GM23338 (cell line): Measurements from ENCODE around the gene MOK. TPM values are rescaled to one million over a fixed set of nuclear protein-coding genes. Genes with fewer than 3 reads are reported as not detected.

Experiments used
- ATAC-seq: fragments of 200-7000 bp; cut with Tn5 transposase; 3 replicates; pipeline ENCODE4 v1.9.1; 2020
- DNase-seq: peaks from one replicate; pipeline ENCODE4 v3.0.0-alpha.2; 2015; ENCODE audit warnings: low spot score
- H2AFZ ChIP-seq: fragments of 200-600 bp; sonication (generic); 2 replicates; pipeline ENCODE4 v1.8.0; 2016; ENCODE audit warnings: antibody characterized with exemption, mild to moderate bottlenecking, moderate library complexity
- H3F3A ChIP-seq: fragments of 200-600 bp; sonication (generic); replicated peaks from 2 replicates; pipeline ENCODE4 v1.8.0; 2017; ENCODE audit warnings: antibody characterized with exemption, mixed run types, low read depth
- H3K27ac ChIP-seq: fragments of 200-600 bp; sonication (generic); 2 replicates; pipeline ENCODE4 v1.6.1; 2016; ENCODE audit warnings: low read depth
- H3K27me3 ChIP-seq: fragments of 200-600 bp; sonication (generic); 2 replicates; pipeline ENCODE4 v1.8.0; 2016; ENCODE audit warnings: mild to moderate bottlenecking, mixed run types, moderate library complexity; ENCODE audit not compliant: insufficient read depth
- H3K36me3 ChIP-seq: fragments of 200-600 bp; sonication (generic); 2 replicates; pipeline ENCODE4 v1.8.0; 2016; ENCODE audit warnings: mild to moderate bottlenecking; ENCODE audit not compliant: insufficient read depth
- H3K4me1 ChIP-seq: fragments of 200-600 bp; sonication (generic); 2 replicates; pipeline ENCODE4 v1.8.0; 2016; ENCODE audit warnings: mild to moderate bottlenecking, moderate library complexity; ENCODE audit not compliant: insufficient read depth
- H3K4me2 ChIP-seq: fragments of 200-600 bp; sonication (generic); 2 replicates; pipeline ENCODE4 v1.7.1; 2017; ENCODE audit warnings: mixed run types
- H3K4me3 ChIP-seq: fragments of 200-600 bp; sonication (generic); 2 replicates; pipeline ENCODE4 v1.6.1; 2016; ENCODE audit warnings: mixed run types
- H3K79me2 ChIP-seq: fragments of 200-600 bp; sonication (generic); replicated peaks from 2 replicates; pipeline ENCODE4 v1.8.0; 2017; ENCODE audit warnings: mild to moderate bottlenecking; ENCODE audit not compliant: insufficient read depth
- H3K9me2 ChIP-seq: fragments of 200-600 bp; sonication (generic); 2 replicates; pipeline ENCODE4 v1.8.0; 2017; ENCODE audit not compliant: insufficient read depth
- H4K20me1 ChIP-seq: fragments of 200-600 bp; sonication (generic); replicated peaks from 2 replicates; pipeline ENCODE4 v1.8.0; 2017; ENCODE audit warnings: mild to moderate bottlenecking; ENCODE audit not compliant: insufficient read depth
- H3K27ac Mint-ChIP-seq: 2 replicates; pipeline ENCODE4 v1.8.0; 2020; ENCODE audit warnings: inconsistent platforms, mild to moderate bottlenecking, moderate library complexity, mixed read lengths
- H3K27me3 Mint-ChIP-seq: 3 replicates; pipeline ENCODE4 v1.8.0; 2022; ENCODE audit warnings: low read depth, mild to moderate bottlenecking, moderate library complexity, mixed read lengths, inconsistent platforms; ENCODE audit not compliant: insufficient read depth, poor library complexity
- H3K36me3 Mint-ChIP-seq: 3 replicates; pipeline ENCODE4 v1.8.0; 2021; ENCODE audit warnings: low read depth, mild to moderate bottlenecking, inconsistent platforms, moderate library complexity, mixed read lengths
- H3K4me1 Mint-ChIP-seq: 3 replicates; pipeline ENCODE4 v1.8.0; 2020; ENCODE audit warnings: mild to moderate bottlenecking, inconsistent platforms, mixed read lengths
- H3K4me3 Mint-ChIP-seq: 3 replicates; pipeline ENCODE4 v1.8.0; 2021; ENCODE audit warnings: moderate library complexity, mild to moderate bottlenecking, inconsistent platforms, mixed read lengths
- H3K9me3 Mint-ChIP-seq: 3 replicates; pipeline ENCODE4 v1.8.0; 2020; ENCODE audit warnings: moderate library complexity, mild to moderate bottlenecking, inconsistent platforms, mixed read lengths
- EZH2 ChIP-seq: fragments of 200-600 bp; sonication (generic); IDR thresholded peaks from one replicate; pipeline ENCODE4 v1.8.0; 2017; ENCODE audit warnings: antibody characterized with exemption, mild to moderate bottlenecking, low read depth; ENCODE audit not compliant: unreplicated experiment
- EZH2phosphoT487 ChIP-seq: fragments of 200-600 bp; sonication (generic); IDR thresholded peaks from one replicate; pipeline ENCODE4 v1.8.1; 2018; ENCODE audit warnings: antibody characterized with exemption; ENCODE audit not compliant: unreplicated experiment
- JUNB ChIP-seq: IDR thresholded peaks from one replicate; pipeline ENCODE4 v1.6.1; 2016; ENCODE audit warnings: antibody characterized with exemption; ENCODE audit not compliant: unreplicated experiment
- NANOG ChIP-seq: IDR thresholded peaks from 2 replicates; pipeline ENCODE4 v1.6.1; 2016; ENCODE audit warnings: antibody characterized with exemption, borderline replicate concordance
- POLR2AphosphoS5 ChIP-seq: IDR thresholded peaks from 2 replicates; pipeline ENCODE4 v1.6.1; 2016; ENCODE audit warnings: antibody characterized with exemption, low read depth
- STAT1 ChIP-seq: IDR thresholded peaks from one replicate; pipeline ENCODE4 v1.6.1; 2016; ENCODE audit warnings: antibody characterized with exemption; ENCODE audit not compliant: unreplicated experiment
- polyA plus RNA-seq: library from polyadenylated mRNA; unstranded; fragments of >200 nt; fragmentation: Nextera tagmentation; extraction: Ambion mirVana; gene quantifications from 2 replicates; pipeline ENCODE4 v1.2.1, GENCODE V29; 2016
- total RNA-seq: library from RNA; depleted of rRNA; stranded (reverse); fragments of >200 nt; shearing (Covaris generic); gene quantifications from 2 replicates; pipeline ENCODE4 v1.2.3, GENCODE V29; 2014
- TF ChIP-seq, protein P1 (sequence below): IDR thresholded peaks from one replicate; pipeline ENCODE4 v1.6.1; 2018; ENCODE audit warnings: antibody characterized with exemption; ENCODE audit not compliant: unreplicated experiment
- TF ChIP-seq, protein P2 (sequence below), 2 experiments: fragments of 200-600 bp in 1 of 2; sonication (generic) in 1 of 2; conservative IDR thresholded peaks; 2 replicates each; pipeline versions ENCODE4 v1.5.1 to v1.6.1; 2016 to 2017; ENCODE audit warnings: antibody characterized with exemption in 2 of 2, low read depth in 2 of 2, mild to moderate bottlenecking in 2 of 2, moderate library complexity in 1 of 2
- TF ChIP-seq, protein P3 (sequence below): fragments of 250-450 bp; sonication (Bioruptor Pico); IDR thresholded peaks from 2 replicates; pipeline ENCODE4 v1.5.0; 2020; ENCODE audit warnings: mild to moderate bottlenecking, moderate library complexity

The MOK gene
- total and polyA plus RNA-seq, 2 experiments from 2014 or later, result 3.1 TPM

DNA sequence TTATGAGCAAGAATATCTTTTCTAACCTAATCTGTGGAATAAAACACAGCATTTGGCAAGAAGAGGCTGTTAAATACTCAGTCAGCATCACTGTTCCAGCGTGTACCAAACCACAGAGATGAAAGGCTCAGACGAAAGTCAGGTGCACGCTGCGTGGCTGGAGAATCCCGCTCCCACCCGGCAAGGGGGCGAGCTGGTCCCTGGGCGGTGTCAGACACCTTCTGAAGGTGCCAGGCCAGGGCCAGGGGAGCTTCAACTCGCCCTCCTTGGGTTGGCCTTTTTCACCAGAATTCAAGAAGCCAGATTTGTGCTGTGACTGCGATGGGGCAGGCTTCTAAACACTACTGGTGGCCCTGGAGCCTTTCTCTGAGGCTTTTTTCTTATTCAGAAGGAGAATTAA, 92.1 kb downstream of the MOK start:
- H2AFZ ChIP-seq, result no peak overlapping the region
- H4K20me1 ChIP-seq, result peaks cover 8% of the 10 kb centered on the region; the same call in 1 of the 2 replicates
- Mint-ChIP-seq H3K27me3 (peaks cover 7% of the 10 kb centered on the region), H3K27ac (no peak overlapping the region; the same call in 1 of the 2 replicates), H3K4me1 (peaks cover 42% of the 10 kb centered on the region), H3K4me3 (no peak overlapping the region), H3K36me3 (peaks cover 8% of the 10 kb centered on the region; the same call in 2 of the 3 replicates), H3K9me3 (no peaks in the 10 kb centered on the region)
- no peaks in the 10 kb centered on the region for H3K36me3 ChIP-seq
- peaks cover 7% of the 10 kb centered on the region; the same call in 1 of the 2 replicates for H3F3A ChIP-seq
- 0 out of 2 replicates have a peak overlapping the region, but pooled peaks have one; percentile 32 for H3K27ac ChIP-seq
- no peak for DNase-seq
- peaks cover 14% of the 10 kb centered on the region; the same call in 1 of the 2 replicates for H3K4me1 ChIP-seq
- no peaks in the 10 kb centered on the region for H3K27me3 ChIP-seq
- no peak overlapping the region for H3K4me3 ChIP-seq
- peaks cover 62% of the 10 kb centered on the region for H3K79me2 ChIP-seq
- TF ChIP-seq JUNB (no peak), EZH2phosphoT487 (no peak), STAT1 (no peak), NANOG (no peak)
- ATAC-seq, result no peak
- no peaks in the 10 kb centered on the region for H3K9me2 ChIP-seq
- no peak overlapping the region for H3K4me2 ChIP-seq

DNA sequence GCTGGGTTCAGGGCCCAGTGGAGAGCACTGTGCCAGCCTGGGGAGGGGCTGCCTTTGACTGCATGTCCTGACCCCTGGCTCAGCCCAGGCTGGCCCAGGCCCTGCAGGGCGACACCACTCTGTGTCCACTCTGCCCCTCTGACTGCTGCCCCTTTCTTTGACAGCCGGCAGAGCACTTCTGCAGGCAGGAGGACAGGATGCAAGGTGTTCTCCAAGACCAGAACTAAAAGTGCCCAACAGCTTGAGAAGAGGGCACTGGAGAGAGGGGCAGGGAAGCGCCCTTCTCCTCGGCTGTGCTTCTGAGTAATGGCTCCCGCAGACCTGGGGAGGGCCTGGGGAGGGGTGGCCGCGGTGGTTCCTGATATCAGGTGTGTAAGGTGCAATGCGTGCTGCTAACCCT, 92.6 kb downstream of the MOK start:
- H3K27ac Mint-ChIP-seq, result no peak overlapping the region
- Histone ChIP-seq H3K79me2 (peaks cover 57% of the 10 kb centered on the region), H3K36me3 (no peaks in the 10 kb centered on the region), H3K27ac (0 out of 2 replicates have a peak overlapping the region, but pooled peaks have one; percentile 32), H3K4me2 (no peak overlapping the region), H3K4me3 (no peak overlapping the region), H3F3A (peaks cover 7% of the 10 kb centered on the region; the same call in 1 of the 2 replicates), H3K9me2 (no peaks in the 10 kb centered on the region), H3K27me3 (no peaks in the 10 kb centered on the region), H4K20me1 (peaks cover 8% of the 10 kb centered on the region; the same call in 1 of the 2 replicates), H3K4me1 (peaks cover 14% of the 10 kb centered on the region; the same call in 1 of the 2 replicates), H2AFZ (no peak overlapping the region)
- peaks cover 8% of the 10 kb centered on the region; the same call in 2 of the 3 replicates for H3K36me3 Mint-ChIP-seq
- no peak for TF ChIP-seq EZH2
- TF ChIP-seq, protein P1, sequence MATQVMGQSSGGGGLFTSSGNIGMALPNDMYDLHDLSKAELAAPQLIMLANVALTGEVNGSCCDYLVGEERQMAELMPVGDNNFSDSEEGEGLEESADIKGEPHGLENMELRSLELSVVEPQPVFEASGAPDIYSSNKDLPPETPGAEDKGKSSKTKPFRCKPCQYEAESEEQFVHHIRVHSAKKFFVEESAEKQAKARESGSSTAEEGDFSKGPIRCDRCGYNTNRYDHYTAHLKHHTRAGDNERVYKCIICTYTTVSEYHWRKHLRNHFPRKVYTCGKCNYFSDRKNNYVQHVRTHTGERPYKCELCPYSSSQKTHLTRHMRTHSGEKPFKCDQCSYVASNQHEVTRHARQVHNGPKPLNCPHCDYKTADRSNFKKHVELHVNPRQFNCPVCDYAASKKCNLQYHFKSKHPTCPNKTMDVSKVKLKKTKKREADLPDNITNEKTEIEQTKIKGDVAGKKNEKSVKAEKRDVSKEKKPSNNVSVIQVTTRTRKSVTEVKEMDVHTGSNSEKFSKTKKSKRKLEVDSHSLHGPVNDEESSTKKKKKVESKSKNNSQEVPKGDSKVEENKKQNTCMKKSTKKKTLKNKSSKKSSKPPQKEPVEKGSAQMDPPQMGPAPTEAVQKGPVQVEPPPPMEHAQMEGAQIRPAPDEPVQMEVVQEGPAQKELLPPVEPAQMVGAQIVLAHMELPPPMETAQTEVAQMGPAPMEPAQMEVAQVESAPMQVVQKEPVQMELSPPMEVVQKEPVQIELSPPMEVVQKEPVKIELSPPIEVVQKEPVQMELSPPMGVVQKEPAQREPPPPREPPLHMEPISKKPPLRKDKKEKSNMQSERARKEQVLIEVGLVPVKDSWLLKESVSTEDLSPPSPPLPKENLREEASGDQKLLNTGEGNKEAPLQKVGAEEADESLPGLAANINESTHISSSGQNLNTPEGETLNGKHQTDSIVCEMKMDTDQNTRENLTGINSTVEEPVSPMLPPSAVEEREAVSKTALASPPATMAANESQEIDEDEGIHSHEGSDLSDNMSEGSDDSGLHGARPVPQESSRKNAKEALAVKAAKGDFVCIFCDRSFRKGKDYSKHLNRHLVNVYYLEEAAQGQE, result no peak
- TF ChIP-seq, protein P2, sequence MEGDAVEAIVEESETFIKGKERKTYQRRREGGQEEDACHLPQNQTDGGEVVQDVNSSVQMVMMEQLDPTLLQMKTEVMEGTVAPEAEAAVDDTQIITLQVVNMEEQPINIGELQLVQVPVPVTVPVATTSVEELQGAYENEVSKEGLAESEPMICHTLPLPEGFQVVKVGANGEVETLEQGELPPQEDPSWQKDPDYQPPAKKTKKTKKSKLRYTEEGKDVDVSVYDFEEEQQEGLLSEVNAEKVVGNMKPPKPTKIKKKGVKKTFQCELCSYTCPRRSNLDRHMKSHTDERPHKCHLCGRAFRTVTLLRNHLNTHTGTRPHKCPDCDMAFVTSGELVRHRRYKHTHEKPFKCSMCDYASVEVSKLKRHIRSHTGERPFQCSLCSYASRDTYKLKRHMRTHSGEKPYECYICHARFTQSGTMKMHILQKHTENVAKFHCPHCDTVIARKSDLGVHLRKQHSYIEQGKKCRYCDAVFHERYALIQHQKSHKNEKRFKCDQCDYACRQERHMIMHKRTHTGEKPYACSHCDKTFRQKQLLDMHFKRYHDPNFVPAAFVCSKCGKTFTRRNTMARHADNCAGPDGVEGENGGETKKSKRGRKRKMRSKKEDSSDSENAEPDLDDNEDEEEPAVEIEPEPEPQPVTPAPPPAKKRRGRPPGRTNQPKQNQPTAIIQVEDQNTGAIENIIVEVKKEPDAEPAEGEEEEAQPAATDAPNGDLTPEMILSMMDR (conservative IDR thresholded peaks at IDR 0.05; ENCODE audit: low read depth in 2 of 2), result no peak
- TF ChIP-seq EZH2phosphoT487, result no peak
- TF ChIP-seq STAT1, result no peak
- TF ChIP-seq, protein P3, sequence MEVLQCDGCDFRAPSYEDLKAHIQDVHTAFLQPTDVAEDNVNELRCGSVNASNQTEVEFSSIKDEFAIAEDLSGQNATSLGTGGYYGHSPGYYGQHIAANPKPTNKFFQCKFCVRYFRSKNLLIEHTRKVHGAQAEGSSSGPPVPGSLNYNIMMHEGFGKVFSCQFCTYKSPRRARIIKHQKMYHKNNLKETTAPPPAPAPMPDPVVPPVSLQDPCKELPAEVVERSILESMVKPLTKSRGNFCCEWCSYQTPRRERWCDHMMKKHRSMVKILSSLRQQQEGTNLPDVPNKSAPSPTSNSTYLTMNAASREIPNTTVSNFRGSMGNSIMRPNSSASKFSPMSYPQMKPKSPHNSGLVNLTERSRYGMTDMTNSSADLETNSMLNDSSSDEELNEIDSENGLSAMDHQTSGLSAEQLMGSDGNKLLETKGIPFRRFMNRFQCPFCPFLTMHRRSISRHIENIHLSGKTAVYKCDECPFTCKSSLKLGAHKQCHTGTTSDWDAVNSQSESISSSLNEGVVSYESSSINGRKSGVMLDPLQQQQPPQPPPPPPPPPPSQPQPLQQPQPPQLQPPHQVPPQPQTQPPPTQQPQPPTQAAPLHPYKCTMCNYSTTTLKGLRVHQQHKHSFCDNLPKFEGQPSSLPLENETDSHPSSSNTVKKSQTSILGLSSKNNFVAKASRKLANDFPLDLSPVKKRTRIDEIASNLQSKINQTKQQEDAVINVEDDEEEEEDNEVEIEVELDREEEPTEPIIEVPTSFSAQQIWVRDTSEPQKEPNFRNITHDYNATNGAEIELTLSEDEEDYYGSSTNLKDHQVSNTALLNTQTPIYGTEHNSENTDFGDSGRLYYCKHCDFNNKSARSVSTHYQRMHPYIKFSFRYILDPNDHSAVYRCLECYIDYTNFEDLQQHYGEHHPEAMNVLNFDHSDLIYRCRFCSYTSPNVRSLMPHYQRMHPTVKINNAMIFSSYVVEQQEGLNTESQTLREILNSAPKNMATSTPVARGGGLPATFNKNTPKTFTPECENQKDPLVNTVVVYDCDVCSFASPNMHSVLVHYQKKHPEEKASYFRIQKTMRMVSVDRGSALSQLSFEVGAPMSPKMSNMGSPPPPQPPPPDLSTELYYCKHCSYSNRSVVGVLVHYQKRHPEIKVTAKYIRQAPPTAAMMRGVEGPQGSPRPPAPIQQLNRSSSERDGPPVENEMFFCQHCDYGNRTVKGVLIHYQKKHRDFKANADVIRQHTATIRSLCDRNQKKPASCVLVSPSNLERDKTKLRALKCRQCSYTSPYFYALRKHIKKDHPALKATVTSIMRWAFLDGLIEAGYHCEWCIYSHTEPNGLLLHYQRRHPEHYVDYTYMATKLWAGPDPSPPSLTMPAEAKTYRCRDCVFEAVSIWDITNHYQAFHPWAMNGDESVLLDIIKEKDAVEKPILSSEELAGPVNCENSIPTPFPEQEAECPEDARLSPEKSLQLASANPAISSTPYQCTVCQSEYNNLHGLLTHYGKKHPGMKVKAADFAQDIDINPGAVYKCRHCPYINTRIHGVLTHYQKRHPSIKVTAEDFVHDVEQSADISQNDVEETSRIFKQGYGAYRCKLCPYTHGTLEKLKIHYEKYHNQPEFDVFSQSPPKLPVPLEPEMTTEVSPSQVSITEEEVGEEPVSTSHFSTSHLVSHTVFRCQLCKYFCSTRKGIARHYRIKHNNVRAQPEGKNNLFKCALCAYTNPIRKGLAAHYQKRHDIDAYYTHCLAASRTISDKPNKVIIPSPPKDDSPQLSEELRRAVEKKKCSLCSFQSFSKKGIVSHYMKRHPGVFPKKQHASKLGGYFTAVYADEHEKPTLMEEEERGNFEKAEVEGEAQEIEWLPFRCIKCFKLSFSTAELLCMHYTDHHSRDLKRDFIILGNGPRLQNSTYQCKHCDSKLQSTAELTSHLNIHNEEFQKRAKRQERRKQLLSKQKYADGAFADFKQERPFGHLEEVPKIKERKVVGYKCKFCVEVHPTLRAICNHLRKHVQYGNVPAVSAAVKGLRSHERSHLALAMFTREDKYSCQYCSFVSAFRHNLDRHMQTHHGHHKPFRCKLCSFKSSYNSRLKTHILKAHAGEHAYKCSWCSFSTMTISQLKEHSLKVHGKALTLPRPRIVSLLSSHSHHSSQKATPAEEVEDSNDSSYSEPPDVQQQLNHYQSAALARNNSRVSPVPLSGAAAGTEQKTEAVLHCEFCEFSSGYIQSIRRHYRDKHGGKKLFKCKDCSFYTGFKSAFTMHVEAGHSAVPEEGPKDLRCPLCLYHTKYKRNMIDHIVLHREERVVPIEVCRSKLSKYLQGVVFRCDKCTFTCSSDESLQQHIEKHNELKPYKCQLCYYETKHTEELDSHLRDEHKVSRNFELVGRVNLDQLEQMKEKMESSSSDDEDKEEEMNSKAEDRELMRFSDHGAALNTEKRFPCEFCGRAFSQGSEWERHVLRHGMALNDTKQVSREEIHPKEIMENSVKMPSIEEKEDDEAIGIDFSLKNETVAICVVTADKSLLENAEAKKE, result no peak
- TF ChIP-seq JUNB, result no peak
- TF ChIP-seq NANOG, result no peak
- TF ChIP-seq POLR2AphosphoS5, result no peak
- DNase-seq (no peak), ATAC-seq (no peak)
- H3K4me1 Mint-ChIP-seq, result peaks cover 46% of the 10 kb centered on the region
- peaks cover 7% of the 10 kb centered on the region for H3K27me3 Mint-ChIP-seq
- no peak overlapping the region for H3K4me3 Mint-ChIP-seq
- H3K9me3 Mint-ChIP-seq, result no peaks in the 10 kb centered on the region
